ENCODE results near the gene CDK14.
"Not testable (repeated sequence)": the region's sequence is repeated elsewhere in the genome, so short reads cannot be mapped to it uniquely, and the experiment has no call there.

Gene CDK14

GRCh38 chr7:91135703-91136430 lies 539.7 kb downstream of the CDK14 start:
- no peak for DNase-seq

DNA sequence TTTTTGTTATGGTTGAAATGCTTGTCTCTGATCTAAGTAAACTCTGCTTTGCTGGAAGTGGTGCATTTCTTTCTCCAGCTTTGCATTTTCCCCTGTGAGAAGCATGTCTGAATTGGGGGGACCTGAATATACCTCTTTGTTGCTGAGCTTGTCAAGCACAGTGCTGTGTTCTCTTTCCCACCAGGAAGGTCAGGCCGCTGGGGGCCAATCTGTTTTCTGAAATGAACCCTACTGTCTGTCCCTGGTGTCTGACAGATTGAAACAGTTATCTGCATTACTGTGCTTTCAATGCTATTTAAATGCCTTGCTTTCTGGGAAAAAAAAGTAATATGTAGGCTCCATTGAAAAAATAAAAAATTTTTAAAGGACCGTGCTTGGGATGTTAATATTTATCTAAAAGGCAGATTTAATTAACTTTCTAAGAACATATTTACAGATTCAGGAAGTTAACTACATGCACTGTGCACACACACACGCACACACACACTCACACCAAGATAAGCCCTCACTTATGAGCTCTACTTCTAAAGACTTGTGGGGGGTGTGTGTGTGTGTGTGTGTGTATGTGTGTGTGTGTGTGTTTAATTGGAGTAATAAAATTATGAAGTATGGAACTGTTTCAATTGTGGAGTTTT lies 541.1 kb downstream of the CDK14 start:
- no peak for DNase-seq

- DNase-seq, result no peak
Measured at GRCh38 chr7:91137788-91138368, 541.8 kb downstream of the CDK14 start.

DNA sequence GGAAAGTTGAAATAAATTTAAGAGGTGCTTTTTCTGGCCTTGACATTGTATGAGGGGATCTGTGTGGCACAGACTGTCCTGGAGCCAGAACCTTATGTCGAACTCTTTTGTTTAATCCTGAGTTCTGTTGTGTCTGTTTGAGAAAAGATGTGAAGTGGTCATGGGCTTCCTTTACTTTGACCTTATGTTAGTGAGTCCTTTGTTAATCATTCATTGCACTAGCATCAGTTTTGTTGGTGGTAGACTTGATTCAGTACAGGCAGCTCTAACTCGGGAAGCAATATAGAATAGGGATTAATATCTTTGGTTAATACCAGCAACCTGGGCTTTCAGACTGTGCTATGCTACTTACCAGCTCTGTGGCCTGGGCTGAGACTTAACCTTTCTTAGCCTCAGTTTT lies 544.2 kb downstream of the CDK14 start:
- DNase-seq, result no peak

- no peak for DNase-seq
Measured at GRCh38 chr7:91140982-91141381, 544.9 kb downstream of the CDK14 start.

GRCh38 chr7:91142743-91143142 lies 546.6 kb downstream of the CDK14 start:
- no peak for DNase-seq

DNA sequence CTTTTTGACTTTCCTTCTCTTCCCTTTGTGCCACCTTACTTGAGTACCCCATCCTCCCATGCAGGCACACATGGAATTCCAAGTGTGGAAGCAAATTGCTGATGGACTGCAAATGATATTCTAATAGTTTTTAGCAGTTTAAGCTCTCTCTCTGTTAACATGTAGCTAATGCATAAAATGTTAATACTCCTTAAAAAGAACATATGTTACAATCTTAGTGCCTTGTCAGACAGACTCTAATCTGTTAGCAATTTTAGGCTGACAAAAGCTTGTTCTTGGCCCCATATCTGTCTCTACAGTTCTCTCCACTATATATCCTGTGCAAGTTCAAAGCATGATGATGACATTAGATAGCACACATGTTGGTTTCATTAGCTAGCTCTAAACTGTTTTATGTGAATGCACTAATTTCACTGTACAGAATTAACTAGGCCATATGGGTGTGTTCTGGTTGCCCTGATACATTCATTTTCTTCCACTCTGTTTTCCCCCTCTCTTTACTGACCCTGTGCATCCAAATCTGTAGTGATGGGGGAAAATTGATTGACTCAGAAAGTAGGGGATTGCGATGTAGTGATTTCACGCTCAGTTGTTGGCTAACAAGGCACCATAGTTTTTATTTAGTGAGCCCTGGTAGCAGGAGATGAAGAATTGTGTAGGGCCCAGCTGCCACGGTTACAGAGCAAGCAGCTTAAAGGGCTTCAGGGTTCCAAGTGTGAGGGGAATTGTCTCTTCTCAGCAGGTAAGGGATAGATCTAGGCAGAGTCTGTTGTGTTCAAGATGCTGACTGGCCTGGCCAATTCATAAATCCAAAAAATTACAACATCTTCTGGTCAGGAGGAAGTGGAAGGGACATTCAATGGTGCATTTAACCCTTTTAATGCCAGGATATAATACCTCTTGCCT lies 553.5 kb downstream of the CDK14 start:
- DNase-seq, result no peak

DNA sequence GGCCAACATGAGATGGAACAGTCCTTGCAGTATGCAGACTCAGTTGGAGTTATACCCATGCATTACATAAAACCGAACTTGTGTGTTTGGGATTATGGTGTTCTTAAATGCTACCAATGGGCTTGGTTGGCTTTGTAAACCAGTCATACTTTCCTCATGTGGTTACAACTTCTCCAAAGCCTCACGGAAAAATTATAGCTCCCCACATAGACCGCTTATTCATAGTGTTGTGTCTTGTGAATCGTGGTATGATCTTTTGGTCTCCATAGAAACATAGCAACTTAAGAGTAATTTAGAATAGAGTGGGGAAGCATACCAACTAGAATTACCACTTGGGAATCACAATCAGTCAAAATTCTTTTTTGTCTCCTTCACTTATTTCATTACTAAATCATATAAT lies 555.8 kb downstream of the CDK14 start:
- no peak for DNase-seq

- no peak for DNase-seq
Measured at GRCh38 chr7:91156316-91157185, 560.4 kb downstream of the CDK14 start.

DNA sequence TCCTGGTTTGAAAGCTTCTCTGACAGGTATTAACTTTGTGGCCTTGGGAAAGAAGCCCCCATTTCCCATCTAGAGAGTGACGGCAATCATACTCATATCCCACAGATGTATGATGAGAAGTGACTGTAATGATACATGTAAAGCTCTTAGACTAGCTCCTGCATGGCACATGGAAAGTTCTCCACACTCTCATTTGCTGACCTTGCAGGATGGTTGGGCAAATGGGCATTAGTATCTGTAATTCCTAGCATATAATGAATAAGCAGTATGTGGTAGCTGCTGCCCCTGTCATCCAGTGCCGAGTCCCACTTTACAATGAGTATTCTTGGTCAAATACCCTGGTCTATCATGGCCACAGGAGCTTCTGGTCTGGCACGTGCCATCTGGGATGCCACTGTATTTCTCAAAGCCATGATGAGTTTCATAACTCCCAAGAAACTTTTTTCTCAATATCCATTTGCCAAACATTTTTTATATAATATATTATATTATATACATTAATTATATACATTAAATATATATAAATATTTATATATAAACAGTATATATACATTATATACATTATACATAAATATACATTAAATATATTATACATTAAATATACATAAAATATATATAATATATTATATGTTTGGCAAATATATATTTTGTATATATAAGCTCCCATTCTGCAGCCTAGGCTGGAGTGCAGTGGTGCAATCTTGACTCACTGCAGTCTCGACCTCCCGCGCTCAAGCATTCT lies 561.6 kb downstream of the CDK14 start:
- DNase-seq, result no peak

- no peak for DNase-seq
Measured at GRCh38 chr7:91162436-91162835, 566.3 kb downstream of the CDK14 start.

DNA sequence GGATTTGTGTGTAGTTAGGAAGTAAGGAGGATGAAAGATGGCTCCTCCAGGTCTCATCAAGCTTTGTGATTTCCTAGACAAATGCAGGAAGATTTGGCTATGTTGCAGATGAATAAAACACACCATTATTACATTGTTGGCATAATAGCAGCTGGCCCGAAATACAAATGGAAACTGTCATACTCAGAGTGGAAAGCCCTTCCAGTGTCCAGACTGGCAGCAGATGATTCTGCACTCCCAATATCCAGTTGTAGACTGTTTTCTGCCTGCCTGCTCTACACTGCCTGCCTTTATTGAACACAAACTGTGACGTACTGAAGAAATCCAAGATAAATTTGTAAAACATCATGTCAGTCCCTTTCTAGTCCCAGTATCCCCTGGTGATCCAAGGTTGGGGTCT lies 568.4 kb downstream of the CDK14 start:
- no peak for DNase-seq

- no peak for DNase-seq
Measured at GRCh38 chr7:91165006-91165845, 569.1 kb downstream of the CDK14 start.

DNA sequence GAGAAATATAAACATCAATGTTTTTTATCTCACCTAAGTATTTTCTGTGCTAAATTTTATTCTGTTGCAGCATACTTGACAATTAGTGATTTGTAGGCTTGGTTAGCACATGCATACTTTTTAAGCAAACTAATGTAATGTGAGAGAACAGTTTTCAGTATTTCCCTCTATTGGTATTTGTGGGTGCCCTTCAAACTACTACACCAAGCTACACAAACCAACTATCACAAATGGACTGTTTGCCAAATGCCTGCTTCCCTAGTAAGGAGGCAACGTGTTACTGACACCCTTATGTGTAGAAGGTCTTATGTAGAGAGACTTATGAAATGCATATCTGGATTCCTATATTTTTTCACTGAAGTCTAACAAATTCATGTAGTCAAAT lies 569.7 kb downstream of the CDK14 start:
- no peak for DNase-seq

GRCh38 chr7:91168871-91169829 lies 573.0 kb downstream of the CDK14 start:
- no peak for DNase-seq

DNA sequence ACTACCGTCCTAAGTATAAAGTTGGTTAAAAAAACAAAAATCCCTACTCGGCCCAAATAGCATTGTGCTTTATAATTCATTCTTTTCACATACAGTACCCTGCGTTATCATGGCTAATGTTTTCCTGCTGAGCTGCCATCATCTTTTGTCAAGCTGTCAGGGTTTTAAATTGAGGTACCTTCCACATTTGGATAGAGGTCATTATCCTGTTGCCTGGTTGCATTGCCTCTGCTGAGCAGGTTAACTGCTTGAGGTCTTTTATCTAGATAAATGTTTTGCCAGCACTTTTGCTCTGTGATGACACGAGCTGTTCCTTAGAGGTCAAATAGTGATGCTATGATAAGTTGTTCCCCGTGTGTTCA lies 573.7 kb downstream of the CDK14 start:
- DNase-seq, result no peak

DNA sequence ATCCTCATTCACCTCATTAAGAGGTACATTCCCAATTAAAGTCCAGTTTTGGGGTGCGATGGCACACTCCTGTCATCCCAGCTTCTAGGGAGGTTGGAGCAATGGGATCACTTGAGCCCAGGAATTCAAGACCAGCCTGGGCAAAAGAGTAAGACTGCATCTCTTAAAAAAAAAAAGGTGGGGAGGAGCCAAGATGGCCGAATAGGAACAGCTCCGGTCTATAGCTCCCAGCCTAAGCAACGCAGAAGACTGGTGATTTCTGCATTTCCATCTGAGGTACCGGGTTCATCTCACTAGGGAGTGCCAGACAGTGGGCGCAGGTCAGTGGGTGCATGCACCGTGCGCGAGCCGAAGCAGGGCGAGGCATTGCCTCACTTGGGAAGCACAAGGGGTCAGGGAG lies 577.1 kb downstream of the CDK14 start:
- not testable (repeated sequence) for DNase-seq

GRCh38 chr7:91180746-91181145 lies 584.6 kb downstream of the CDK14 start:
- no peak for DNase-seq

- no peak for DNase-seq
Measured at GRCh38 chr7:91181949-91182348, 585.8 kb downstream of the CDK14 start.
